Progenitor cell of endocrine pancreas (in vitro differentiated cells): Measurements from ENCODE around the gene KITLG. TPM values are rescaled to one million over a fixed set of nuclear protein-coding genes. Genes with fewer than 3 reads are reported as not detected.

Experiments used
- DNase-seq: peaks from one replicate; pipeline ENCODE4 v3.0.0; 2021; ENCODE audit warnings: low spot score; ENCODE audit not compliant: unreplicated experiment
- H3K27ac Mint-ChIP-seq: 2 replicates; pipeline ENCODE4 v1.8.0; 2021; ENCODE audit warnings: mild to moderate bottlenecking, moderate library complexity, mixed read lengths
- H3K27me3 Mint-ChIP-seq: 2 replicates; pipeline ENCODE4 v1.8.0; 2021; ENCODE audit warnings: mixed read lengths
- H3K36me3 Mint-ChIP-seq: 2 replicates; pipeline ENCODE4 v1.8.0; 2022; ENCODE audit warnings: mixed read lengths; ENCODE audit not compliant: insufficient read depth
- H3K4me1 Mint-ChIP-seq: 2 replicates; pipeline ENCODE4 v1.8.0; 2021; ENCODE audit warnings: low read depth, mixed read lengths
- H3K4me3 Mint-ChIP-seq: 2 replicates; pipeline ENCODE4 v1.8.0; 2021; ENCODE audit warnings: low read depth, mild to moderate bottlenecking, moderate library complexity, mixed read lengths
- H3K9me3 Mint-ChIP-seq: 2 replicates; pipeline ENCODE4 v1.8.0; 2021; ENCODE audit warnings: low read depth, mixed read lengths
- CTCF ChIP-seq: fragments of 200-600 bp; sonication (generic); IDR thresholded peaks from one replicate; pipeline ENCODE4 v1.5.0; 2021; ENCODE audit warnings: antibody characterized with exemption, mild to moderate bottlenecking; ENCODE audit not compliant: unreplicated experiment
- total RNA-seq: library from RNA; stranded (reverse); gene quantifications from 2 replicates; pipeline ENCODE4 v1.2.1, GENCODE V29; 2021

The KITLG gene
- total RNA-seq, 1 donor from 2014 or later: 9.1 TPM

- peaks cover 3% of the 10 kb centered on the region for H3K9me3 Mint-ChIP-seq
- no peaks in the 10 kb centered on the region for H3K27me3 Mint-ChIP-seq
- H3K36me3 Mint-ChIP-seq: no peaks in the 10 kb centered on the region
- H3K4me1 Mint-ChIP-seq: no peaks in the 10 kb centered on the region
- H3K4me3 Mint-ChIP-seq: no peak overlapping the region
- TF ChIP-seq CTCF: no peak
- H3K27ac Mint-ChIP-seq: no peak overlapping the region
- no peak for DNase-seq
Measured at GRCh38 chr12:88600272-88600671, 20.0 kb upstream of the KITLG start.

GRCh38 chr12:88597365-88597764, 17.1 kb upstream of the KITLG start:
- peaks cover 1% of the 10 kb centered on the region for H3K9me3 Mint-ChIP-seq
- H3K27me3 Mint-ChIP-seq: no peaks in the 10 kb centered on the region
- no peaks in the 10 kb centered on the region for H3K36me3 Mint-ChIP-seq
- H3K4me3 Mint-ChIP-seq: no peak overlapping the region
- DNase-seq: no peak
- H3K4me1 Mint-ChIP-seq: no peaks in the 10 kb centered on the region
- H3K27ac Mint-ChIP-seq: no peak overlapping the region
- no peak for TF ChIP-seq CTCF

- TF ChIP-seq CTCF: no peak
- H3K36me3 Mint-ChIP-seq: no peaks in the 10 kb centered on the region
- H3K9me3 Mint-ChIP-seq: no peaks in the 10 kb centered on the region
- no peak for DNase-seq
- no peaks in the 10 kb centered on the region for H3K4me1 Mint-ChIP-seq
- H3K27ac Mint-ChIP-seq: no peak overlapping the region
- H3K27me3 Mint-ChIP-seq: no peaks in the 10 kb centered on the region
- no peak overlapping the region for H3K4me3 Mint-ChIP-seq
Measured at GRCh38 chr12:88595697-88596096, 15.4 kb upstream of the KITLG start.

GRCh38 chr12:88594780-88595179, 14.5 kb upstream of the KITLG start:
- DNase-seq: no peak
- Mint-ChIP-seq H3K27ac (no peak overlapping the region), H3K27me3 (no peaks in the 10 kb centered on the region), H3K9me3 (no peaks in the 10 kb centered on the region), H3K4me1 (no peaks in the 10 kb centered on the region), H3K36me3 (no peaks in the 10 kb centered on the region), H3K4me3 (no peak overlapping the region)
- no peak for TF ChIP-seq CTCF

GRCh38 chr12:88591343-88591742, 11.1 kb upstream of the KITLG start:
- DNase-seq: no peak
- H3K4me1 Mint-ChIP-seq: no peaks in the 10 kb centered on the region
- no peak for TF ChIP-seq CTCF
- H3K36me3 Mint-ChIP-seq: peaks cover 4% of the 10 kb centered on the region
- H3K27ac Mint-ChIP-seq: no peak overlapping the region
- no peak overlapping the region for H3K4me3 Mint-ChIP-seq
- peaks cover 13% of the 10 kb centered on the region for H3K9me3 Mint-ChIP-seq
- H3K27me3 Mint-ChIP-seq: no peaks in the 10 kb centered on the region
